Stimulated activated CD8-positive, alpha-beta memory T cell treated with anti-CD3 and anti-CD28 coated beads, Interleukin-2, amount 100 ng/mL, for 1 hour (primary cell): Measurements from ENCODE around the gene ZNF8.
"Not testable (repeated sequence)": the region's sequence is repeated elsewhere in the genome, so short reads cannot be mapped to it uniquely, and the experiment has no call there.

ENCODE experiments used
- DNase-seq, 2 donors: peaks; one replicate each; pipeline ENCODE4 v3.0.0-alpha.2; 2020; ENCODE audit warnings: low read depth in 2 of 2

The ZNF8 gene

DNA sequence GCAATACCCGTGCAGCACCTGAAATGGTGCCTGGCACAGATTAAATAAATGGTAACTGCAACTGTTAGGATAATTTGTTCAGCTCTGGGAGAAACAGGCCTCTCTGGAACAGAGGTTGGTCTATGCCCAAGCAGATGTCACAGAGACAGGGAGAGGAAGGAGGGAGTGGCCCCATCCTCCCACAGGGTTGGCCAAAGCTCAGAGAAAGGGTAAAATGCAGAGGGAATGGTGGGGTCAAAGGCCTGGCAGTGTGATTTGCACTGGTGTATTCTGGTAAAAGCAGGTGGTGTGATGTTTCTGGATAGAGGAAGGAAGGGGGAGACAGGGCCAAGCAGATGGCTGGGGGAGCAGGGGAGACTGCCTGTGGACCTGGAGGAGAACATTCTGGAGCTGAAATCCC is 57.5 kb downstream of the ZNF8 start:
- DNase-seq = no peak

DNA sequence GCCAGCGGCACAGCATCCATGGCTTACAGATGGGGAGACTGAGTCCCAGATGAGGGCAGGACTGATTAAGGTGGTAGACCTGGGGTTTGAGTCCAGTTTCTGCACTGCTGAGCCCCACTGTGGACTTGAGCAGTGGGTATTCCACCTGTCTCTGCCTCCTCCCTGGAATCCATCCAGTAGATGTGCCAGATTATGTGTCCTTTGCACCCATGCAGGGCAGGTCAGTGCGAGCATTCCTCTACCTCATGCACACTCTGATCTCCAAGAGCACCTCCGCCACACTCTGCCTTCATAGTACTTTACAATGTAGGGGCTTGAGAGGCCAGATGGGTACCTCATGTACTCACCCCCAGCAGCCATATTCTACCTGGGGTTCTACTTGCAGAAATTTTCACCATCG is 58.1 kb downstream of the ZNF8 start:
- DNase-seq = no peak

DNA sequence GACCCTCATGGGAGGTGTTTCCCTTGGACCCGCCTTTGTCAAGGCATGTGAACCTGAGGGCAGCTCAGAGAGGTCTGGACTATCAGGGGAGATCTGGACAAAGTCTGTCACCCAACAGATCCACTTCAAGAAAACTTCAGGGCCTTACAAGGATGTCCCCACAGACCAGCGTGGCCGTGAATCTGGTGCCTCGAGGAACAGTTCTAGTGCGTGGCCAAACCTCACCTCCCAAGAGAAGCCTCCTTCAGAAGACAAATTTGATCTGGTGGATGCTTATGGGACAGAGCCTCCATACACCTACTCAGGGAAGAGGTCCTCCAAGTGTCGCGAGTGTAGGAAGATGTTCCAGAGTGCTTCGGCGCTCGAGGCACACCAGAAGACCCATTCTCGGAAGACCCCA is 59.6 kb downstream of the ZNF8 start:
- no peak for DNase-seq

DNA sequence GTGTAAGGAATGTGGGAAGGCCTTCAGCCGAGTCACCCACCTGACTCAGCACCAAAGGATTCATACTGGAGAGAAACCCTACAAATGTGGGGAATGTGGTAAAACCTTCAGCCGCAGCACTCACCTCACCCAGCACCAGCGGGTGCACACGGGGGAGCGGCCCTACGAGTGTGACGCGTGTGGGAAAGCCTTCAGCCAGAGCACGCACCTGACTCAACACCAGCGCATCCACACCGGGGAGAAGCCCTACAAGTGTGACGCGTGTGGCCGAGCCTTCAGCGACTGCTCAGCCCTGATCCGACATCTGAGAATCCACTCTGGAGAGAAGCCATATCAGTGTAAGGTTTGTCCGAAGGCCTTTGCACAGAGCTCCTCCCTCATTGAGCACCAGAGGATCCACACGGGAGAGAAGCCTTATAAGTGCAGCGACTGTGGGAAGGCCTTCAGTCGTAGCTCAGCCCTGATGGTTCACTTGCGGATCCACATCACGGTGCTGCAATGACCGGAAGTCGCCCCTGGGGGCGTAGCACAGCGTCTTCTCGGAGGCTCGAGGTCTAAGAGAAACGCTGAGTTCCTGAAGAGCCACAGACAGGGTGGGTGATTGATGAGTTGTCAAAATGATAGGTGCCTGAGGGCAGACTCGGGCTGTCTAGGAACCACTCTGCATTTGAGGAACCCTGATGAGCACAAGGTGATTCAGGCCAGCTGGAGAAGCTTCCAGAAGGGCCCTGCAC is 60.2 kb downstream of the ZNF8 start:
- DNase-seq = no peak

DNA sequence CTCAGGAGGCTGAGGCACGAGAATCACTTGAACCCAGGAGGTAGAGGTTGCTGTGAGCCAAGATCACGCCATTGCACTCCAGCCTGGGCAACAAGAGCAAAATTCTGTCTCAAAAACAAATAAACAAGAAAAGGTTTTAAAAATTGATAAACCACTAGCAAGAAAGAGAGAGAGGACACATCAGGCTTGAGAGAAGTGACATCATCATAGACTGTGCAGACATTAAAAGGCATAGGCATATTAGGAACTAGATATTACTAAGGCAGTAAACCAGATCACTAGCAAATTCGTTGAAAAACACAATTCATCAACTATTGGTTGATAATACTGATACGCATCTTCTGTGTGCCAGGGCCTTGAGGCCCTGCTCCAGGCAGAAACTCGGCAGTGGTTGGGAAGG is 66.8 kb downstream of the ZNF8 start:
- no peak for DNase-seq

DNA sequence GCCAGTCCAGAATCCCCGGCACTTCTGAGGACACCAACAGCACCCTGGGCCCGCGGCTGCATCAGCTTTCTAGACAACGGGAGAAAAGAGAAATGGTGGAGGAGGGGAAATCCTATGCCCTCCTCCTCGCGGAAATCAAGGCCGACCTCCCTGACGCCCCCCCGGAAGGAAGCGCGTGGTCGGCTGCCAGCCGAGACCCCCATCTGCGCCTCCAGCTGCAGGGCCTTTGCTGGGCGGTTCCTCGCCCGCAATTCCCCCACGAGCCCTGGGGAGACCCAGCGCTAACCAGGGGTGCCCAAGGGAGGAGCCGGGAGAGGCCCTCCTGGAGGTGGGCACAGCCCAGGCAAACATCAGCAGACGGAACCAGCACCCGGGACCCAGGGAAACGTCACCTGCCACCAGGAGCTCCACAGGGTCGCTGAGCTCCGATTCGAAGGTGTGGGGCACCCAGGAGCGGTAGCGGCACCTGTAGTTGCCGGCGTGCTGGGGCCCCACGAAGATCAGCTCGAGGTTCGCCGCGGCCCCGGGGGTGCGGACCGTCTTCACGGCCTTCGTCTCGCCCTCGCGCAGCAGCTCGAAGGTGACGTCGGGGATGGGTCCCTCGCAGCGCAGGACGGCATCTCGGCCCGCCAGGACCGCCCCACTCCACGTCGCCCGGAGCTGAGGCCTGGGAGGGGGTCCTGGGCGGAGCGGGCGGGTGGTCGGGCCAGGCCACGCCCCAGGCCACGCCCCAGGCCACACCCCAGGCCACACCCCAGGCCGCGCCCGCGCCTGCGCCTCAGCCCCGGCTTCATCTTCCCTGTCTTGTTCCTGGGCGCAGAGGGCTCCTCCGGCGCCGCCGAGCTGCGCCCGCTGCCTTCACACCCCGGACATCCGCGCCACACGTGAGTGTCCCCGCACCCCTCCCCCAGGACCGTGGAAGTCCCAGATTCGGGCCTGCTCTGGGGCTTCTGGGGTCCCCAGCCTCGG is 68.5 kb downstream of the ZNF8 start:
- DNase-seq = peak; percentile 39 to 58

DNA sequence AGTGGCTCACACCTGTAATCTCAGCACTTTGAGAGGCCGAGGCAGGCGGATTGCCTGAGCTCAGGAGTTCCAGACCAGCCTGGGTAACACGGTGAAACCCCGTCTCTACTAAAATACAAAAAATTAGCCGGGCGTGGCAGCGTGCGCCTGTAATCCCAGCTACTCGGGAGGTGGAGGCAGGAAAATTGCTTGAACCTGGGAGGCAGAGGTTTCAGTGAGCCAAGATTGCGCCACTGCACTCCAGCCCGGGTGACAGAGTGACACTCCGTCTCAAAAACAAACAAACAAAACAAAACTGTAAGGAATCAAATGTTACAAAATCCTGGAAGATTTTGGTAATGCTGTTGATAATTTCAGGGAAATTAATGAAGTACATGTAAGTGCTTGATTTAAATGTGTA is 69.3 kb downstream of the ZNF8 start:
- DNase-seq = not testable (repeated sequence)

DNA sequence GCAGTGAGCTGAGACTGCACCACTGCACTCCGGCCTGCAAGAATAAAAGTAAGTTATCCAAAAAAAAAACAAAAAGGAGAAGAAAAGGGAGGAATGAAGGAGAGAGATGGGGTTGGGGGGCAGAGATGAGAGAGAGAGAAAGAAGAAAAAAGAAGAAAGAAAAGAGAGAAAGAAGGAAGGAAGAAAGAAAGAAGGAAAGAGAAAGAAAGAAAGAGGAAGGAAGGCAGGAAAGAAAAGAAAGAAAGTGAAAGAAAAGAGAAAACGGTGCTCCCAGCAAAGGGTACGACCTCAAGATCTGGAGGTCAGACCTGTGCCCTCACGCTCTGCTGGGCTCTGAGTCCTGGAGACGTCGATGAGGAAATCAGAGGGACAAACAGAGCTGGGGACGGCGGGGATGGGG is 70.8 kb downstream of the ZNF8 start:
- no peak for DNase-seq

DNA sequence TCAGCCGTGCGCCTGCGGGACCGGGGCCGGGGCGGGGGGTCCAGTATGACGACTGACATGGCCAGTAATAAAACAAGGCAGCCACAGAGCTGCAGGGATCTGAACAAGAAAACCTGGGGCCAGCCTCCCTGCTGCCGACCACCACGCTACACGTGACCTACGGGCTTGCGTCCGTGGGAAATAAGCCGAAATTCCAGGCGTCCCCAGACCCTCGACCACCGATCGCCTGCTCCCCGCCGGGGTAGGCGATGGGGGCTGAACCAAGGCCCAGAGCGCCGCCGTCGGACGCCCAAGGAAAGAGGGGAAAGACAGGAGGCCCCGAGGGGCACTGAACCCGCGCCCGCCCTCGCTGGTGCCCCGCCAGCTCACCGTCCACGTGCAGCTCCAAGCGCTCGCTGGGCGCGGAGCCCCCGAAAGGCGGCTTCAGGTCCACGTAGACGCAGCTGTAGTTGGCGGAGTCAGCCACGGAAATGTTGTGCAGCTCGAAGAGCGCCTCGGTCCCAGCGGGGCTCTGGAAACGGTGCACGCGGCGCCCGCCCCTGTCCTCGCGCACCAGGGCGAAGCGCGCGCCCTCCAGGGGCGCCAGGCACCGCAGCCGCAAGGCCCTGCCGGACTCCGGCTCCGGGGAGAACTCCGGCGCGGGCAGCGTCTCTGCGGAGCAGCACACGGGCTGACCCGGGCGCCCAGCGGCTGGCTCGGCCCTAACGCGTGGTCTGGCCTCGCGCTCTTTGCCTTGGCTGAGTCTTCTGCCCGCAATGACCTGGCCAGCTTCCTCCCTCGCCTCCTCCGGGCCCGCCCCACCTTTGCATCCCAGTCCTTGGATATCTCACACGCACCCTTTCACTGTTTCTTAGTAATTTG is 71.5 kb downstream of the ZNF8 start:
- DNase-seq = no peak

DNA sequence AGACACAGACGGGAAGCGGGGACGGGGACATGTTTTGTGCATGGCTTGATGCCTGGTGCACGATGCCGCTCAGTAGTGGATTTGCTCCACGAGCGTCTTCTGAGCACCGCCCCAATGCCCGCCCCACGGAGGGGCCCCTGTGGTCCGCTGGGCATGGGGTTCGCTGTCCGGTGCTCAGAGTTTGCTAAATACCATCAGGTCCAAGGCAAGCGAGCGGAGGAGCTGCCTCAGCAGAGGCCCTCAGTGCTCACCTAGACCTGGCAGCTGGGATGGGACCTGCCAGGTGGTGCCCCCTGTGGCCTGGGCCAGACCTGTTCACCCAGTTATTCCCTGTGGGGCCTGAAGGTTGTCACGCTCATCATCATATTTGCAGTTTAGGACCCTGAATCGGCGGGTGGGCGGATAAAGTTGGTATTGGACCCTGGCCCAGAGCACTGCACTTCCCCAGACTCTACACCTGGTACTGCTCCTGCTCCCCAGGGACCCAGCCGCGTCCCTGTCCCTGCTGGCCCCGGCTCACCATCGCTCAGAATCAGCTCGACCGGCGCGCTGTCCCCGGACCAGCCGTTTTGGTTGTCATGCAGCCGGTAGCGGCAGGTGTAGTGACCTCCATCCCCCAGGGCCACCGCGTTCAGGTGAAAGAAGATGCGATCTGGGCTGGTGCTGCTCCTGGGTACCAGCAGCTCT is 72.3 kb downstream of the ZNF8 start:
- no peak for DNase-seq

DNA sequence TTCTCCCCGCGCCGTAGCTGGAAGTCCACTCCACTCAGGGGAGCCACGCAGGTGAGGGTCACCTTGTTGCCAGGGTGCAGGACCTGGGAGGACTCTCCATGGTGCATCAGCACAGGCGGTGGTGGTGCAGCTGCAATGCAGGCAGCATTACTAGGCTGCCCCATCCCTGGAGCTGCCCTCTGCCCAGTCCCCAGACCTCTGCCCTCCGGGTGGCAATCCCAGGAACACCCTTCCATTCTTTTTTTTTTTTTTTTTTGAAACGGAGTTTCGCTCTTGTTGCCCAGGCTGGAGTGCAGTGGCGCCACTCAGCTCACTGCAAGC is 72.8 kb downstream of the ZNF8 start:
- DNase-seq = no peak

DNA sequence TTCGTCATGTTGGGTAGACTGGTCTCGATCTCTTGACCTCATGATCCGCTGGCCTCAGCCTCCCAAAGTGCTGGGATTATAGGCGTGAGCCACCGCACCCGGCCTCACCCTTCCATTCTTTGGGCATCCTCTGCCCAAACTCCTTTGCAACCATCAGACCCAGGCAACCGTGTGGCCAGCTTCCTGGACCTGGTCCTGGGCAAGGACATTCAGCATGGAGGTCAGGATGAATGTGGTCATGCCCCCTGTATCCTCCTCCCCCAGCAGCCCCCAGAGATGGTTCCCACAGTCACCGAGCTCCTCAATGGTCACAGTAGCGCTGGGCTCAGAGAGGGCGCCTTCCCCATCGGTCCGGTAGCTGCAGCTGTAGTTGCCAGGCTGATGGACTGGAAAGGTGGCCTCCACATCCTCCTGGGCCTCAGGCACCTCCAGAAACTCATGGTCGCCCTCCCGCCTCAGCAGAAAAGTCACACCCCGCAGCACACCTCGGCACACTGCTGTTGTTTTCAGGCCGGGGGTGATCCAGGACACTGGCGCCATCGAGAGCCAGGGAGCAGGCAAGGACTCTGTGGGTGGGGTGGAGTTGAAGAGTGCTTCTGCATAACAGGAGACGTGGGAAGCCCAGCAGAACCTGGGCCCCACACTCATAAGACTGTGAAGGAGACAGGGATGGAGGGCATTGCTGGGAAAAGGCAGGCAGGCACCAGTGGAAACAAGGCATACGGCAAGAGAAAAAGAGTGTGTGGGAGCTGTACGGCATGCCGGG is 73.4 kb downstream of the ZNF8 start:
- DNase-seq = no peak
